NB4 (cell line): ENCODE results near the gene VEPH1.

Experiments
- DNase-seq: peaks from one replicate; pipeline ENCODE4 v3.0.0; 2010; ENCODE audit warnings: low read depth
- H3K4me3 ChIP-seq: one replicate; pipeline ENCODE4 v1.5.1; 2011; ENCODE audit warnings: mild to moderate bottlenecking, low read depth, low read length, moderate library complexity
- MYC ChIP-seq: IDR thresholded peaks from 2 replicates; pipeline ENCODE4 v1.6.1; 2011; ENCODE audit warnings: low read depth, low read length
- POLR2A ChIP-seq: IDR thresholded peaks from 2 replicates; pipeline ENCODE4 v1.6.1; 2011; ENCODE audit warnings: mild to moderate bottlenecking; ENCODE audit not compliant: insufficient read length; ENCODE audit errors: extremely low read depth
- TF ChIP-seq, protein P1 (sequence below): IDR thresholded peaks from one replicate; pipeline ENCODE4 v1.5.1; 2012; ENCODE audit warnings: low read depth, low read length
- TF ChIP-seq, protein P2 (sequence below): IDR thresholded peaks from 2 replicates; pipeline ENCODE4 v1.6.1; 2011; ENCODE audit warnings: low read depth, low read length

Gene VEPH1

DNA sequence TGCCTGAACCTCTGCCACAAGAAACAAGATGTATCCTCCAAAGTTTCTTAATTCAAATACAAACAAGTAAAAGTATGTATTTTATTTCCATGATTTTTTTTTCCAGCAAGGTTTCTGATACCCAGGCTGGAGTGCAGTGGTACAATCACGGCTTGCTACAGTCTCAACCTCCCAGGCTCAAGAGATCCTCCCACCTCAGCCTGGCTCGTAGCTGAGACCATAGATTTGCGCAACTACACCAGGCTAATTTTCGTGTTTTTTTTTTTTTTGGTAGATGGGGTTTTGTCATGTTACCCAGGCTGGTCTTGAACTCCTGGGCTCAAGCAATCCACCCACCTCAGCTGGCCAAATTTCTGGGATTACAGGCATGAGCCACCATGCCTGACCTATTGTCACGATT, 12.2 kb upstream of the VEPH1 start:
- DNase-seq, result peak; percentile 19
- no peak for TF ChIP-seq POLR2A
- TF ChIP-seq MYC, result no peak
- TF ChIP-seq, protein P1, sequence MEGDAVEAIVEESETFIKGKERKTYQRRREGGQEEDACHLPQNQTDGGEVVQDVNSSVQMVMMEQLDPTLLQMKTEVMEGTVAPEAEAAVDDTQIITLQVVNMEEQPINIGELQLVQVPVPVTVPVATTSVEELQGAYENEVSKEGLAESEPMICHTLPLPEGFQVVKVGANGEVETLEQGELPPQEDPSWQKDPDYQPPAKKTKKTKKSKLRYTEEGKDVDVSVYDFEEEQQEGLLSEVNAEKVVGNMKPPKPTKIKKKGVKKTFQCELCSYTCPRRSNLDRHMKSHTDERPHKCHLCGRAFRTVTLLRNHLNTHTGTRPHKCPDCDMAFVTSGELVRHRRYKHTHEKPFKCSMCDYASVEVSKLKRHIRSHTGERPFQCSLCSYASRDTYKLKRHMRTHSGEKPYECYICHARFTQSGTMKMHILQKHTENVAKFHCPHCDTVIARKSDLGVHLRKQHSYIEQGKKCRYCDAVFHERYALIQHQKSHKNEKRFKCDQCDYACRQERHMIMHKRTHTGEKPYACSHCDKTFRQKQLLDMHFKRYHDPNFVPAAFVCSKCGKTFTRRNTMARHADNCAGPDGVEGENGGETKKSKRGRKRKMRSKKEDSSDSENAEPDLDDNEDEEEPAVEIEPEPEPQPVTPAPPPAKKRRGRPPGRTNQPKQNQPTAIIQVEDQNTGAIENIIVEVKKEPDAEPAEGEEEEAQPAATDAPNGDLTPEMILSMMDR, result no peak
- TF ChIP-seq, protein P2, sequence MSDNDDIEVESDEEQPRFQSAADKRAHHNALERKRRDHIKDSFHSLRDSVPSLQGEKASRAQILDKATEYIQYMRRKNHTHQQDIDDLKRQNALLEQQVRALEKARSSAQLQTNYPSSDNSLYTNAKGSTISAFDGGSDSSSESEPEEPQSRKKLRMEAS, result no peak
- no peak overlapping the region for H3K4me3 ChIP-seq

DNA sequence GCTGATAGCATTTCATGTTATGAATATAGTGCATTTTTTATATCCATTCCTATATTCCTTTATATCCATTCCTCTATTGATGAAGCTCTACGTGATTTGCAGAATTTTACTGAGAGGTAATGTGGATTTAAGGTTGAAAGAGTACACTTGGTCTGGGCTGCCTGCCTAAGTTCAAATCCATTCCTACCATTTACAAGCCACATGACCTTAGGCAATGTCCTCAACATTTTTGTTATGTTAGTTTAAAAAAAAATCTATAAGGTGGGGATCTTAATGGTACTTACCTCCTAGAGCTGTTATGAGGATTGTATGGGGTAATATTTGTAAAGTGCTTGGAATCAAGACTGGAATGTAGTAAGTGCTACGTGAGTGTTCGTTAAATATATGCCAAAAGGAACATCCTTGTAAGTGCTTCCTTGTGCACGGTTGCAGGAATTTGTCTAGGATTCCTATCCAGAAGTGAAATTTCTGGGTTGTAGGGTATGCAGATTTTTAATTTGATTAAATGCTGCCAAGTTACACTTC, 11.2 kb upstream of the VEPH1 start:
- no peak overlapping the region for H3K4me3 ChIP-seq
- no peak for DNase-seq
- TF ChIP-seq POLR2A (no peak), MYC (no peak)
- TF ChIP-seq, protein P2, result no peak
- TF ChIP-seq, protein P1, result no peak

DNA sequence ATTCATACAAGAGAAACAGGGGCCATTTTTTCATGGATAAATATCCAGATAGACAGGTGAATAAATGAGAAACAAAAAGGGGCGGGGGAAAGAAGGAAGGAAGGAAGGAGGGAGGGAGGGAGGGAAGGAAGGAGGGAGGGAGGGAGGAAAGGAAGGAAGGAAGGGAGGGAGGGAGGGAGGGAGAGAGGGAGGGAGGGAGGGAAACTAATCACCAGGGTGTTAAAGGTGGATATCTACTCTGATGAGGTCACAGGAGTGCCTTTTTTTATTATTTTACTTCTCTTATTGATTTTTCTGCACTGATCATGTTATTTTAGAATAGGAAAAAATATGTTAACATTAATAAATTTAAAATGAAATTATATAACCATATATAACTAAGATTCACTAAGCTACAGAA, 10.4 kb upstream of the VEPH1 start:
- TF ChIP-seq, protein P1, result no peak
- TF ChIP-seq, protein P2, result no peak
- no peak for TF ChIP-seq POLR2A
- TF ChIP-seq MYC, result no peak
- DNase-seq, result no peak
- H3K4me3 ChIP-seq, result no peak overlapping the region

DNA sequence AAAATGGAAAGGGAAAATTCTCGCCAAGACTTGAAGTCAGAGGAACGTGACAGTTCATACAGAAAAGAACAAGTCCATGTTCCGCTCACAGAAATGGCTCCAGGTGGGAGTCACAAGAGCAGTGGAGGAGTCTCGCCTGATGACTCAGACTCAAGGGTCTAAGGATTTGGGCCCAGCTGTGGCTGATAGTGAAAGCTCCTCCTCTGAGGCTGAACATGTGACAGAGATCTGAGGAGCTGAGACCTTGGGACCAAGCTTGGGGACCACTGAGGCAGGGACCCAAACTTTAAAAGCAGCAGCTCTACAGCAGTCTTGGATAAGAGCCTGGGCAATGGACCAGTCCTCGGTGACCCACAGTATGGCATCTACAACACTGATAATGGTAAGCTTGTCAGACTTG, 9.3 kb upstream of the VEPH1 start:
- TF ChIP-seq POLR2A (no peak), MYC (no peak)
- TF ChIP-seq, protein P2, result no peak
- TF ChIP-seq, protein P1, result no peak
- H3K4me3 ChIP-seq, result no peak overlapping the region
- no peak for DNase-seq

DNA sequence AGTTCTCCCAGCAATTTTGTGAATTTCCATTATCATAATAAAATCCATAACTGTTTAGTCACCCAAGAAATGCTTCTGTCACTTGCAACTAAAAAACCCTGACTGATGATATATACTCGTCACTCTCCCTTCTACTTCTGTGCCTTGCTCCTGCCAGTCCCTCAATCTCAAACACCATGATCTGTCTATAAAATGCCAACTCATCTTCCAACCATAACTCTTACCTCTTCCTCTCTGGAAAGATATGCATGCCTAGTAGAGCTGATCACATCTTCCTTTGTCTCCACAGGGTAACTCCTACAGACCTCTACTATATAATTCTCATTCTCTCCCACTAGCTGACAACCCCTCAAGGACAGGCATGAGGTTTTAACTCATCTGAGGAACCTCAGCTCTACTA, 5.2 kb upstream of the VEPH1 start:
- DNase-seq, result no peak
- H3K4me3 ChIP-seq, result no peak overlapping the region
- no peak for TF ChIP-seq MYC
- TF ChIP-seq, protein P2, result no peak
- TF ChIP-seq, protein P1, result no peak
- no peak for TF ChIP-seq POLR2A

DNA sequence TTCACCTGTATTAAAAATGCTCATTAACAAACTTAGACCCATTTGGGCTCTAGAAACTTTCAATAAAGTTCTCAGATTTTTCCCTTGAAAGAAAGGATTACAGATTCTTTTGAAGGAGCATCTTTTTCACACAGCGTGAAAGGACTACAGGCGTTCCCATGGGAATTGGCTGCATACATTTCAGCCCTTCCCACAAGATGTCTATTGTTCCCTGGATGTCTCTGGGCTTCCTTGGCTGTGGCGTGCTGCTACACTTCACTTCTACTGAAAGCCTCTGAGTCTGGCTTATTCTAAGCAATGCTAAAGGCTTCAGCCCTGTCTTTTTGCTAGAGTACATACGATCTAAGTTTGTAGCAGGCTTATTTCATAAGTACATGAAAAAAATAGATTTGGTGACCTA, 1.4 kb downstream of the VEPH1 start:
- no peak for DNase-seq
- TF ChIP-seq MYC, result no peak
- TF ChIP-seq POLR2A, result no peak
- TF ChIP-seq, protein P2, result no peak
- TF ChIP-seq, protein P1, result no peak

More for the DNA sequence above, 1.4 kb downstream of the VEPH1 start:
- no peak overlapping the region for H3K4me3 ChIP-seq
